GM18517 (cell line): ENCODE results near the gene MAN1C1.
"Not testable (repeated sequence)": the region's sequence is repeated elsewhere in the genome, so short reads cannot be mapped to it uniquely, and the experiment has no call there.

Source experiments
- ATAC-seq: cut with Tn5 transposase; IDR thresholded peaks from one replicate; pipeline ENCODE4 v1.9.1; 2021; ENCODE audit warnings: mild to moderate bottlenecking, moderate library complexity; ENCODE audit not compliant: unreplicated experiment

The MAN1C1 gene

GRCh38 chr1:25631750-25632485 is 15.3 kb downstream of the MAN1C1 start:
- ATAC-seq: no peak

- ATAC-seq: no peak
Measured at GRCh38 chr1:25634066-25634465, 17.5 kb downstream of the MAN1C1 start.

- no peak for ATAC-seq
Measured at GRCh38 chr1:25634896-25635295, 18.3 kb downstream of the MAN1C1 start.

GRCh38 chr1:25636141-25636540 is 19.6 kb downstream of the MAN1C1 start:
- not testable (repeated sequence) for ATAC-seq

- no peak for ATAC-seq
Measured at GRCh38 chr1:25640646-25641328, 24.2 kb downstream of the MAN1C1 start.

- ATAC-seq: no peak
Measured at GRCh38 chr1:25641329-25641725, 24.7 kb downstream of the MAN1C1 start.

GRCh38 chr1:25641931-25642573 is 25.5 kb downstream of the MAN1C1 start:
- ATAC-seq: no peak

GRCh38 chr1:25642574-25643108 is 26.1 kb downstream of the MAN1C1 start:
- peak; percentile 69 for ATAC-seq

- no peak for ATAC-seq
Measured at GRCh38 chr1:25643929-25644328, 27.3 kb downstream of the MAN1C1 start.

GRCh38 chr1:25644962-25645361 is 28.4 kb downstream of the MAN1C1 start:
- ATAC-seq: no peak

GRCh38 chr1:25645637-25646400 is 29.2 kb downstream of the MAN1C1 start:
- no peak for ATAC-seq

GRCh38 chr1:25647106-25647505 is 30.5 kb downstream of the MAN1C1 start:
- ATAC-seq: no peak

GRCh38 chr1:25647863-25648262 is 31.3 kb downstream of the MAN1C1 start:
- no peak for ATAC-seq

- ATAC-seq: no peak
Measured at GRCh38 chr1:25648681-25649440, 32.3 kb downstream of the MAN1C1 start.

- no peak for ATAC-seq
Measured at GRCh38 chr1:25649505-25650288, 33.1 kb downstream of the MAN1C1 start.

- ATAC-seq: no peak
Measured at GRCh38 chr1:25650289-25650576, 33.6 kb downstream of the MAN1C1 start.

- ATAC-seq: no peak
Measured at GRCh38 chr1:25651036-25651640, 34.5 kb downstream of the MAN1C1 start.

GRCh38 chr1:25651824-25652741 is 35.5 kb downstream of the MAN1C1 start:
- no peak for ATAC-seq
